Thymus (tissue), 11 donors: Measurements from ENCODE around the gene VGLL4. TPM values are rescaled to one million over a fixed set of nuclear protein-coding genes. Genes with fewer than 3 reads are reported as not detected.

ENCODE experiments used
- DNase-seq, 9 donors: peaks; one replicate each; pipeline ENCODE4 v3.0.0-alpha.2; 2013; ENCODE audit warnings: low spot score in 9 of 9, low read depth in 6 of 9, missing footprints in 1 of 9
- H3K27ac ChIP-seq, 2 donors: one replicate each; pipeline ENCODE4 v1.5.1; 2013; ENCODE audit warnings: control low read depth in 1 of 2, low read depth in 1 of 2, low read length in 1 of 2, mild to moderate bottlenecking in 1 of 2, moderate library complexity in 1 of 2
- H3K27me3 ChIP-seq, 2 donors: one replicate each; pipeline ENCODE4 v1.5.1; 2013; ENCODE audit warnings: low read length in 1 of 2; ENCODE audit not compliant: control insufficient read depth in 2 of 2, insufficient read depth in 1 of 2
- H3K36me3 ChIP-seq, 2 donors: one replicate each; pipeline ENCODE4 v1.5.1; 2013; ENCODE audit warnings: low read length in 1 of 2, mild to moderate bottlenecking in 1 of 2, moderate library complexity in 1 of 2; ENCODE audit not compliant: control insufficient read depth in 2 of 2, insufficient read depth in 2 of 2
- H3K4me1 ChIP-seq, 2 donors: one replicate each; pipeline ENCODE4 v1.5.1; 2013; ENCODE audit warnings: low read length in 2 of 2; ENCODE audit not compliant: control insufficient read depth in 2 of 2, insufficient read depth in 2 of 2
- H3K4me3 ChIP-seq, 2 donors: one replicate each; pipeline ENCODE4 v1.5.1; 2013; ENCODE audit warnings: low read length in 2 of 2, control low read depth in 1 of 2, mild to moderate bottlenecking in 1 of 2
- H3K9me3 ChIP-seq, 2 donors: one replicate each; pipeline ENCODE4 v1.5.1; 2013; ENCODE audit warnings: low read length in 1 of 2, mild to moderate bottlenecking in 1 of 2; ENCODE audit not compliant: control insufficient read depth in 2 of 2, insufficient read depth in 1 of 2
- WGBS: extraction: QIAGEN DNeasy Blood & Tissue Kit; methylation state at CpG from one replicate; pipeline ENCODE4 v1.1.7; 2013; 5-methylcytosine and 5-hydroxymethylcytosine counted together
- polyA plus RNA-seq: library from polyadenylated mRNA; stranded (reverse); fragments of 200-250 nt; gene quantifications from one replicate; pipeline ENCODE4 v1.2.3, GENCODE V29; 2013
- total RNA-seq: library from RNA; stranded (reverse); fragments of 120-200 nt; gene quantifications from one replicate; pipeline ENCODE4 v1.2.4, GENCODE V29; 2013
- donor health status: healthy.

Gene VGLL4
- total and polyA plus RNA-seq, 2 donors = 47.0 to 49.2 TPM

GRCh38 chr3:11624704-11625375 lies 18.9 kb downstream of the VGLL4 start:
- WGBS = 21% methylated on average over 7 of the region's 7 CpGs

GRCh38 chr3:11624161-11624560 lies 19.6 kb downstream of the VGLL4 start:
- peak overlapping the region in 1 of 2 donors; percentile 66 for H3K27ac ChIP-seq
- 70% methylated on average over 8 of the region's 8 CpGs for WGBS
- H3K36me3 ChIP-seq = peaks cover 0 to 4% of the 10 kb centered on the region in 2 donors
- no peaks in the 10 kb centered on the region for H3K27me3 ChIP-seq
- peak overlapping the region in 1 of 2 donors; percentile 0 for H3K4me3 ChIP-seq
- no peaks in the 10 kb centered on the region for H3K9me3 ChIP-seq
- DNase-seq = peak in 1 of 9 donors; percentile 45
- peaks cover 28 to 34% of the 10 kb centered on the region in 2 donors for H3K4me1 ChIP-seq

More at GRCh38 chr3:11624704-11625375, 18.9 kb downstream of the VGLL4 start:
- Histone ChIP-seq H3K9me3 (no peaks in the 10 kb centered on the region), H3K36me3 (peaks cover 0 to 4% of the 10 kb centered on the region in 2 donors), H3K27ac (peak overlapping the region; percentile 53 to 66), H3K4me3 (peak overlapping the region in 1 of 2 donors; percentile 0), H3K4me1 (peaks cover 28 to 29% of the 10 kb centered on the region in 2 donors), H3K27me3 (no peaks in the 10 kb centered on the region)
- peak in 5 of 9 donors; percentile 64 to 85 (median 66) for DNase-seq

- Histone ChIP-seq H3K36me3 (peaks cover 0 to 4% of the 10 kb centered on the region in 2 donors), H3K4me3 (no peak overlapping the region), H3K27ac (no peak overlapping the region), H3K27me3 (no peaks in the 10 kb centered on the region), H3K9me3 (no peaks in the 10 kb centered on the region), H3K4me1 (peaks cover 28 to 38% of the 10 kb centered on the region in 2 donors)
- DNase-seq = no peak
- 97% methylated on average over 9 of the region's 9 CpGs for WGBS
These were observed 20.8 kb downstream of the VGLL4 start for GRCh38 chr3:11622586-11623550.

- no peaks in the 10 kb centered on the region for H3K27me3 ChIP-seq
- no peaks in the 10 kb centered on the region for H3K9me3 ChIP-seq
- H3K36me3 ChIP-seq = no peaks in the 10 kb centered on the region
- peaks cover 20 to 36% of the 10 kb centered on the region in 2 donors for H3K4me1 ChIP-seq
- 98% methylated on average over 2 of the region's 2 CpGs for WGBS
- DNase-seq = no peak
- H3K27ac ChIP-seq = no peak overlapping the region
- no peak overlapping the region for H3K4me3 ChIP-seq
These were observed 22.6 kb downstream of the VGLL4 start for GRCh38 chr3:11621077-11621476.

DNA sequence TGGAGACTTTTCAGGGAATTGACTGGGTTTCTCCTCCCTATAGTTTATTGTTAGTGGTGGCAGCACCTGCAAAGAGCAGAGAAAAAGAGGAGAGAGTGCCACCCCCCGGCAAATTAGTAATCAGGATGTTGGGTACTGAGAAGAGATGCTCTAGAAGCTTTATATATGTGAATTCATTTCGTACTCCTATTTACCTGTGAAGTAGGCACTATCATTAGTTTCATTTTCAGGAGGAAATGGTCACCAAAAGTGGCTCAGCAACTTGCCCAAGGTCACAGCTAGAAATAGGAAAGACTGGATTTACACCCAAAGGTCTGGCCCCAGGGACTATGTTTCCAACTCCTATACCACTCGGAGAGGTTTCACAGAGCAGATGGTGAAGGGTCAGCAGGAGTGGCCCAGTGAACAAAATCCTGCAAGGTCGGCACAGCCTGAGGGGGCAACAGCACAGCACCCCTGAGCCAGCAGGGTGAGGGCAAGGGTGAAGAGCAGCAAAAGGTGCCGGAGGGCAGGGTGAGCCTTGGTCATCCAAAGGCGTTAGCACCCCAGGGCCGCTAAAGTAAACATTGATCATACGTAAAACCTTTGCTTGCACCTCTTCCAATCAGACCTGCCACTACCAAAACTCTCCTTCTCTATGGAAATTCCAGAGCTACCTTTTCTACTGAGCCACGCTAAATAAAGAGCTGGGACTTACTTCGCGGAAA lies 23.6 kb downstream of the VGLL4 start:
- H3K27ac ChIP-seq = no peak overlapping the region
- H3K27me3 ChIP-seq = no peaks in the 10 kb centered on the region
- H3K9me3 ChIP-seq = no peaks in the 10 kb centered on the region
- WGBS = 88% methylated on average over 11 of the region's 11 CpGs
- H3K4me1 ChIP-seq = peaks cover 14 to 34% of the 10 kb centered on the region in 2 donors
- H3K4me3 ChIP-seq = no peak overlapping the region
- DNase-seq = no peak
- H3K36me3 ChIP-seq = no peaks in the 10 kb centered on the region

- DNase-seq = no peak
- no peaks in the 10 kb centered on the region for H3K9me3 ChIP-seq
- H3K27me3 ChIP-seq = no peaks in the 10 kb centered on the region
- H3K4me3 ChIP-seq = no peak overlapping the region
- no peak overlapping the region for H3K27ac ChIP-seq
- no peaks in the 10 kb centered on the region for H3K36me3 ChIP-seq
- WGBS = 96% methylated on average over 6 of the region's 6 CpGs
- H3K4me1 ChIP-seq = peaks cover 8 to 34% of the 10 kb centered on the region in 2 donors
These were observed 24.3 kb downstream of the VGLL4 start for GRCh38 chr3:11619461-11619860.

- Histone ChIP-seq H3K4me1 (peaks cover 3 to 29% of the 10 kb centered on the region in 2 donors), H3K27ac (no peak overlapping the region), H3K36me3 (peaks cover 0 to 3% of the 10 kb centered on the region in 2 donors), H3K27me3 (no peaks in the 10 kb centered on the region), H3K4me3 (no peak overlapping the region), H3K9me3 (no peaks in the 10 kb centered on the region)
- WGBS = 54% methylated on average over 5 of the region's 5 CpGs
- no peak for DNase-seq
These were observed 24.8 kb downstream of the VGLL4 start for GRCh38 chr3:11618904-11619303.

GRCh38 chr3:11616551-11616950 lies 27.2 kb downstream of the VGLL4 start:
- peaks cover 0 to 26% of the 10 kb centered on the region in 2 donors for H3K4me1 ChIP-seq
- 95% methylated on average over 2 of the region's 2 CpGs for WGBS

More at GRCh38 chr3:11616551-11616950, 27.2 kb downstream of the VGLL4 start:
- H3K4me3 ChIP-seq = no peak overlapping the region
- H3K9me3 ChIP-seq = no peaks in the 10 kb centered on the region
- H3K36me3 ChIP-seq = peaks cover 0 to 3% of the 10 kb centered on the region in 2 donors
- no peak overlapping the region for H3K27ac ChIP-seq
- H3K27me3 ChIP-seq = no peaks in the 10 kb centered on the region
- no peak for DNase-seq
